HG03439 (cell line): ENCODE results near the gene PHC2.
"Not testable (repeated sequence)": the region's sequence is repeated elsewhere in the genome, so short reads cannot be mapped to it uniquely, and the experiment has no call there.

Source experiments
- ATAC-seq: cut with Tn5 transposase; IDR thresholded peaks from one replicate; pipeline ENCODE4 v1.9.1; 2021; ENCODE audit warnings: mild to moderate bottlenecking, moderate library complexity; ENCODE audit not compliant: unreplicated experiment

The PHC2 gene

GRCh38 chr1:33298623-33299277 is 132.1 kb downstream of the PHC2 start:
- no peak for ATAC-seq

GRCh38 chr1:33297911-33298622 is 132.8 kb downstream of the PHC2 start:
- no peak for ATAC-seq

GRCh38 chr1:33296824-33297223 is 134.1 kb downstream of the PHC2 start:
- ATAC-seq, result no peak

- ATAC-seq, result no peak
Observed at GRCh38 chr1:33296082-33296458, 134.8 kb downstream of the PHC2 start.

- peak; percentile 71 for ATAC-seq
Observed at GRCh38 chr1:33295450-33296081, 135.3 kb downstream of the PHC2 start.

- no peak for ATAC-seq
Observed at GRCh38 chr1:33295023-33295422, 135.9 kb downstream of the PHC2 start.

GRCh38 chr1:33294071-33295010 is 136.6 kb downstream of the PHC2 start:
- ATAC-seq, result no peak

GRCh38 chr1:33292726-33293340 is 138.1 kb downstream of the PHC2 start:
- no peak for ATAC-seq

GRCh38 chr1:33290615-33291014 is 140.3 kb downstream of the PHC2 start:
- ATAC-seq, result not testable (repeated sequence)

GRCh38 chr1:33289858-33290154 is 141.1 kb downstream of the PHC2 start:
- ATAC-seq, result no peak

- ATAC-seq, result no peak
Observed at GRCh38 chr1:33288976-33289857, 141.7 kb downstream of the PHC2 start.

- no peak for ATAC-seq
Observed at GRCh38 chr1:33287317-33287716, 143.6 kb downstream of the PHC2 start.

GRCh38 chr1:33286451-33287185 is 144.3 kb downstream of the PHC2 start:
- ATAC-seq, result no peak

- no peak for ATAC-seq
Observed at GRCh38 chr1:33284049-33284448, 146.8 kb downstream of the PHC2 start.

GRCh38 chr1:33282791-33283190 is 148.1 kb downstream of the PHC2 start:
- no peak for ATAC-seq

- no peak for ATAC-seq
Observed at GRCh38 chr1:33281554-33282303, 149.2 kb downstream of the PHC2 start.

GRCh38 chr1:33280091-33280661 is 150.7 kb downstream of the PHC2 start:
- ATAC-seq, result no peak

- no peak for ATAC-seq
Observed at GRCh38 chr1:33277488-33278084, 153.3 kb downstream of the PHC2 start.
